WTC11 (cell line): ENCODE results near the gene SKP1. TPM values are rescaled to one million over a fixed set of nuclear protein-coding genes. Genes with fewer than 3 reads are reported as not detected.

Experiments
- AFF4 ChIP-seq: sonication (generic); formaldehyde crosslinking; IDR thresholded peaks from 2 replicates; pipeline ENCODE4 v1.8.1; 2023; ENCODE audit warnings: mild to moderate bottlenecking, missing genetic modification reagents, borderline replicate concordance
- CDX4 ChIP-seq: fragments of 250-450 bp; sonication (Bioruptor Pico); IDR thresholded peaks from 2 replicates; pipeline ENCODE4 v1.9.0; 2021; ENCODE audit warnings: moderate library complexity, mild to moderate bottlenecking, inconsistent platforms, borderline replicate concordance
- CREB1 ChIP-seq: sonication (generic); formaldehyde crosslinking; IDR thresholded peaks from 2 replicates; pipeline ENCODE4 v1.8.0; 2023; ENCODE audit warnings: mild to moderate bottlenecking, missing genetic modification reagents
- CTCF ChIP-seq: fragments of 200-600 bp; IDR thresholded peaks from 2 replicates; pipeline ENCODE4 v1.8.0; 2022; ENCODE audit warnings: antibody characterized with exemption
- E2F1 ChIP-seq: sonication (generic); formaldehyde crosslinking; IDR thresholded peaks from 2 replicates; pipeline ENCODE4 v1.8.0; 2022; ENCODE audit warnings: mild to moderate bottlenecking, missing genetic modification reagents
- EMX1 ChIP-seq: fragments of 250-450 bp; sonication (Bioruptor Pico); IDR thresholded peaks from 2 replicates; pipeline ENCODE4 v1.8.0; 2021; ENCODE audit warnings: mild to moderate bottlenecking
- IRF2 ChIP-seq: sonication (generic); formaldehyde crosslinking; IDR thresholded peaks from 2 replicates; pipeline ENCODE4 v1.8.0; 2022; ENCODE audit warnings: low read depth, missing genetic modification reagents, borderline replicate concordance
- SP1 ChIP-seq: sonication (generic); formaldehyde crosslinking; conservative IDR thresholded peaks from 2 replicates; pipeline ENCODE4 v1.8.1; 2022; ENCODE audit warnings: missing genetic modification reagents
- TEAD1 ChIP-seq: sonication (generic); formaldehyde crosslinking; IDR thresholded peaks from 2 replicates; pipeline ENCODE4 v1.8.0; 2022; ENCODE audit warnings: mild to moderate bottlenecking, missing genetic modification reagents
- TP53 ChIP-seq: sonication (generic); formaldehyde crosslinking; IDR thresholded peaks from 2 replicates; pipeline ENCODE4 v1.8.1; 2023; ENCODE audit warnings: mild to moderate bottlenecking, missing genetic modification reagents
- ZNF263 ChIP-seq: sonication (generic); formaldehyde crosslinking; IDR thresholded peaks from 2 replicates; pipeline ENCODE4 v1.8.1; 2022; ENCODE audit warnings: low read depth, mild to moderate bottlenecking, moderate library complexity, missing genetic modification reagents
- ZNF423 ChIP-seq: fragments of 250-450 bp; sonication (Bioruptor Pico); IDR thresholded peaks from 2 replicates; pipeline ENCODE4 v2.1.2; 2022; ENCODE audit warnings: mild to moderate bottlenecking, moderate library complexity
- total RNA-seq: library from RNA; stranded (reverse); gene quantifications from 3 replicates; pipeline ENCODE4 v1.2.3, GENCODE V29; 2021
- TF ChIP-seq, protein P1 (sequence below): fragments of 250-450 bp; sonication (Bioruptor Pico); IDR thresholded peaks from 2 replicates; pipeline ENCODE4 v1.9.0; 2021; ENCODE audit warnings: mild to moderate bottlenecking
- TF ChIP-seq, protein P2 (sequence below): sonication (generic); formaldehyde crosslinking; IDR thresholded peaks from 2 replicates; pipeline ENCODE4 v1.8.1; 2023; ENCODE audit warnings: mild to moderate bottlenecking, missing genetic modification reagents, moderate library complexity
- TF ChIP-seq, protein P3 (sequence below): sonication (generic); formaldehyde crosslinking; IDR thresholded peaks from 2 replicates; pipeline ENCODE4 v1.8.1; 2022; ENCODE audit warnings: mild to moderate bottlenecking, moderate library complexity, missing genetic modification reagents
- TF ChIP-seq, protein P4 (sequence below): fragments of 250-450 bp; sonication (Bioruptor Pico); conservative IDR thresholded peaks from 2 replicates; pipeline ENCODE4 v1.9.0; 2021; ENCODE audit warnings: mild to moderate bottlenecking
- TF ChIP-seq, protein P5 (sequence below): sonication (generic); formaldehyde crosslinking; IDR thresholded peaks from 2 replicates; pipeline ENCODE4 v1.8.0; 2023; ENCODE audit warnings: missing genetic modification reagents, mild to moderate bottlenecking, borderline replicate concordance

Gene SKP1
- total RNA-seq, 1 experiment from 2014 or later: 285 TPM

GRCh38 chr5:134114886-134115805 lies 61.6 kb downstream of the SKP1 start (continued):
- TF ChIP-seq CTCF: no peak
- TF ChIP-seq ZNF423 (CRISPR knock-in tag): peak; percentile 78
- no peak for TF ChIP-seq AFF4
- TF ChIP-seq, protein P1, sequence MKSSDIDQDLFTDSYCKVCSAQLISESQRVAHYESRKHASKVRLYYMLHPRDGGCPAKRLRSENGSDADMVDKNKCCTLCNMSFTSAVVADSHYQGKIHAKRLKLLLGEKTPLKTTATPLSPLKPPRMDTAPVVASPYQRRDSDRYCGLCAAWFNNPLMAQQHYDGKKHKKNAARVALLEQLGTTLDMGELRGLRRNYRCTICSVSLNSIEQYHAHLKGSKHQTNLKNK (CRISPR knock-in tag): no peak
- TF ChIP-seq, protein P2, sequence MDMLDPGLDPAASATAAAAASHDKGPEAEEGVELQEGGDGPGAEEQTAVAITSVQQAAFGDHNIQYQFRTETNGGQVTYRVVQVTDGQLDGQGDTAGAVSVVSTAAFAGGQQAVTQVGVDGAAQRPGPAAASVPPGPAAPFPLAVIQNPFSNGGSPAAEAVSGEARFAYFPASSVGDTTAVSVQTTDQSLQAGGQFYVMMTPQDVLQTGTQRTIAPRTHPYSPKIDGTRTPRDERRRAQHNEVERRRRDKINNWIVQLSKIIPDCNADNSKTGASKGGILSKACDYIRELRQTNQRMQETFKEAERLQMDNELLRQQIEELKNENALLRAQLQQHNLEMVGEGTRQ: peak; percentile 42; the same call in 1 of the 2 replicates
- no peak for TF ChIP-seq EMX1 (CRISPR knock-in tag)
- TF ChIP-seq CREB1 (CRISPR knock-in tag): no peak
- no peak for TF ChIP-seq TP53
- TF ChIP-seq SP1 (CRISPR knock-in tag): peak; percentile 45; the same call in 1 of the 2 replicates
- no peak for TF ChIP-seq CDX4 (CRISPR knock-in tag)
- TF ChIP-seq, protein P3, sequence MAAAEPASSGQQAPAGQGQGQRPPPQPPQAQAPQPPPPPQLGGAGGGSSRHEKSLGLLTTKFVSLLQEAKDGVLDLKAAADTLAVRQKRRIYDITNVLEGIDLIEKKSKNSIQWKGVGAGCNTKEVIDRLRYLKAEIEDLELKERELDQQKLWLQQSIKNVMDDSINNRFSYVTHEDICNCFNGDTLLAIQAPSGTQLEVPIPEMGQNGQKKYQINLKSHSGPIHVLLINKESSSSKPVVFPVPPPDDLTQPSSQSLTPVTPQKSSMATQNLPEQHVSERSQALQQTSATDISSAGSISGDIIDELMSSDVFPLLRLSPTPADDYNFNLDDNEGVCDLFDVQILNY (CRISPR knock-in tag): 0 out of 2 replicates have a peak, but pooled peaks have one; percentile 20
- TF ChIP-seq, protein P4, sequence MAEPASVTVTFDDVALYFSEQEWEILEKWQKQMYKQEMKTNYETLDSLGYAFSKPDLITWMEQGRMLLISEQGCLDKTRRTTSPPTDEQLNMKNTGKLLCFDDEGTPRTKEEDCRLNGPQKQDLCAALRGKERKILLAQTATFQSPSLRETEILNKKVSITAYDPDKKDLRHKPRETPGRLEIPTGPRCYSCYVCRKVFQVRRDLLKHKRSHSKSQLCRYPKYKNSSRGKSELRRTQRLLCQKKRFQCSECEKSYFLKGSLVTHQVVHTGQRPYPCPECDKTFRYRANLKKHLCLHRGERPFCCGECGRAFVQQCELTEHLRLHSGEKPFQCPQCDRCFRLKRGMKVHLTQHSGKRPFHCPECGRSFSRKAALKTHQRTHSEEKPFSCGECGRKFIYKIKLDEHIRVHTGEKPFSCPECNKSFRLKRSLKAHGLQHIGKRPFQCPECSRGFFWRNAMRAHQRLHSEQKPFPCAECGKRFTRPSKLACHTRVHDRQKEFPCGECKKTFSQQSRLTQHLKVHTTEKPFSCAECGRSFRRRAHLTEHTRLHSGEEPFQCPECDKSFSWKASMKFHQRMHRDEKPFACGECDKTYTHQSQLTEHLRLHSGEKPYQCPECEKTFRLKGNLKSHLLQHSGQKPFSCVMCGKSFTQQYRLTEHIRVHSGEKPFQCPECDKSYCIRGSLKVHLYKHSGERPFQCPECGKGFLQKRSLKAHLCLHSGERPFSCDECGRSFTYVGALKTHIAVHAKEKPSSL (CRISPR knock-in tag): no peak
- TF ChIP-seq TEAD1: no peak
- TF ChIP-seq IRF2: no peak
- TF ChIP-seq ZNF263: no peak
- no peak for TF ChIP-seq E2F1 (CRISPR knock-in tag)
- TF ChIP-seq, protein P5, sequence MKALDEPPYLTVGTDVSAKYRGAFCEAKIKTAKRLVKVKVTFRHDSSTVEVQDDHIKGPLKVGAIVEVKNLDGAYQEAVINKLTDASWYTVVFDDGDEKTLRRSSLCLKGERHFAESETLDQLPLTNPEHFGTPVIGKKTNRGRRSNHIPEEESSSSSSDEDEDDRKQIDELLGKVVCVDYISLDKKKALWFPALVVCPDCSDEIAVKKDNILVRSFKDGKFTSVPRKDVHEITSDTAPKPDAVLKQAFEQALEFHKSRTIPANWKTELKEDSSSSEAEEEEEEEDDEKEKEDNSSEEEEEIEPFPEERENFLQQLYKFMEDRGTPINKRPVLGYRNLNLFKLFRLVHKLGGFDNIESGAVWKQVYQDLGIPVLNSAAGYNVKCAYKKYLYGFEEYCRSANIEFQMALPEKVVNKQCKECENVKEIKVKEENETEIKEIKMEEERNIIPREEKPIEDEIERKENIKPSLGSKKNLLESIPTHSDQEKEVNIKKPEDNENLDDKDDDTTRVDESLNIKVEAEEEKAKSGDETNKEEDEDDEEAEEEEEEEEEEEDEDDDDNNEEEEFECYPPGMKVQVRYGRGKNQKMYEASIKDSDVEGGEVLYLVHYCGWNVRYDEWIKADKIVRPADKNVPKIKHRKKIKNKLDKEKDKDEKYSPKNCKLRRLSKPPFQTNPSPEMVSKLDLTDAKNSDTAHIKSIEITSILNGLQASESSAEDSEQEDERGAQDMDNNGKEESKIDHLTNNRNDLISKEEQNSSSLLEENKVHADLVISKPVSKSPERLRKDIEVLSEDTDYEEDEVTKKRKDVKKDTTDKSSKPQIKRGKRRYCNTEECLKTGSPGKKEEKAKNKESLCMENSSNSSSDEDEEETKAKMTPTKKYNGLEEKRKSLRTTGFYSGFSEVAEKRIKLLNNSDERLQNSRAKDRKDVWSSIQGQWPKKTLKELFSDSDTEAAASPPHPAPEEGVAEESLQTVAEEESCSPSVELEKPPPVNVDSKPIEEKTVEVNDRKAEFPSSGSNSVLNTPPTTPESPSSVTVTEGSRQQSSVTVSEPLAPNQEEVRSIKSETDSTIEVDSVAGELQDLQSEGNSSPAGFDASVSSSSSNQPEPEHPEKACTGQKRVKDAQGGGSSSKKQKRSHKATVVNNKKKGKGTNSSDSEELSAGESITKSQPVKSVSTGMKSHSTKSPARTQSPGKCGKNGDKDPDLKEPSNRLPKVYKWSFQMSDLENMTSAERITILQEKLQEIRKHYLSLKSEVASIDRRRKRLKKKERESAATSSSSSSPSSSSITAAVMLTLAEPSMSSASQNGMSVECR: no peak
